GM21619 (cell line): ENCODE measurements around the gene PDP2.
A peak's percentile ranks its signal among the peaks of the same experiment; 100 is the strongest.

Experiments used
- ATAC-seq: cut with Tn5 transposase; IDR thresholded peaks from one replicate; pipeline ENCODE4 v1.9.1; 2021; ENCODE audit not compliant: unreplicated experiment

PDP2 gene

DNA sequence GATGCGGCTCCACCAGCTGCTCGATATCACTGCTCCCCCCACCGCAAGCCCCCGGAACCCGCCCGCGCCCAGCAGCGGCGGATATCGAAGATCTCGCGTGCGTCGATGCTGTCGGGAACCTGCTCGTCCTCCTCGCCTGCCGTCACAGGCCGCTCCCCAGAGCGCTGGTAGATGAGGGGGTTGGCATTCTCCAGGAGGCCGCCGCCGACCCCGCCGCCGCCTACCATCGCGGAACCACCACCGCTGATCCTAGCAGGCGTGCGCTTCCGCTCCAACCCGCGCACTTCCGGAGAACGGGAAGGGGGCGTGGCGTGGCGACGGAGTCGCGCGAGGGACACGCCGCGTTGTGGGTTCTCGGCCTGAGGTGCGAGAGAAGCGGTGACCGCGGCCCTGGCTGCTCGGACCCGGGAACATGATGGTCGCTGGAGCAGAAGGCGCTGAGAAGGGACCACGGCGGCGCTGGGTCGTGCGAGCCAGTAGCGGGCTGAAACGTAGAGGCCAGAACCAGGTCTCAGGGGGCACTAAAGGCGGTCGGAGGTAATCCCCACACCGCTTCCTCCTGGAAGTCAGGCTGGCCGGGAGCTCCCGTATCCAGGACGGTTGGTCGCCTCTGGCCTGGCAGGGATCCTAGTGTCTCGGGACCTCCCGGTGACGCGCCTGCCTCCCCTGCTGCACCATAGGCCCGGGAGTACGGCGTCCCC, 54.0 kb downstream of the PDP2 start, which contains the start of gene CIAO2B:
TSS of gene CIAO2B (minus strand) at position 265 of the 701 bp plus-strand sequence. CDS start at position 227, 38 bp downstream.
- peak; percentile 72 for ATAC-seq

DNA sequence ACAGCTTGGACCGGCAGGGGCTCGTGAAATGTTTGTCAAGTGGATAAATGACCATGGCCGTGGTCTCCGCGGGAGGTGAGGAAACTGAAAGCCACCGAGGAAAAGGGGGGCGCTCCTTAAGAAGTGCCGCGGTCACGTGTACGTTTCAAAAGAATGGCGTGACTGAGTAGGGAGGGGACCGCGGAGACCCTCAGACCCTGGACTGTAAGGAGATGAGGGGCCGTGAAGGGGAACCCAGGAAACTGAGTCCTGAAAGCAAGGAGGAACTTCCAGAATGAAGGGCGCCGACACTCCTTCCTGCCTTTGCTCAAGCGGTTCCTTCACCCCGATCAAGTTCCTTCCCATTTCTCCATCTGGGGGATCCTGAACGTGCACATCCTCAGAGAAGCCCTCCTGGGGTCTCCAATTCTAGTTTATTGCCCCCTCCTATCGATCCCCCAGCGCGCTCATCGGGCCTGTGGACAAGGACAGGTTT, 54.6 kb downstream of the PDP2 start:
- ATAC-seq: peak; percentile 13

- no peak for ATAC-seq
Observed at GRCh38 chr16:66935314-66936011, 55.1 kb downstream of the PDP2 start, which contains the start of gene CES2. Gene CES2, plus strand, starts transcription at chr16:66935516. Its CDS starts 120 bp downstream, at chr16:66935636.

DNA sequence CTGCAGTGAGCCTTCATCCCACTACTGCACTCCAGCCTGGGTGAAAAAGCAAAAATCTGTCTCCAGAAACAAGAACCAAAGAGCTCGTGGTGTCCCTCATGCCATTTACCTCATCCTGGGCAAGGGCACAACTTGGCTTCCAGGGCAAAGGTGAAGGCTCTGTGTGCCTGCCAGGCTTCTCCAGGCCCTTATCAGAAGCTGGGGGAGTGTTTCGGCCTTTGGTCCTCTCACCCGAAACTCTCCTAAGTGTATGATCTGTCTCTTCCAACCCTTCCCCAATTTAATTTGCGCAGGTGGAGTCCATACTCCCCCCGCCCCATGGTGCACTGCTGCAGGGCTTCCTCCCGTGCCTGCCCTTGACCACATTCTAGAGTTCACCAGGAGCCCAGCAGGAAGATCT, 56.1 kb downstream of the PDP2 start:
- no peak for ATAC-seq

GRCh38 chr16:66936889-66937554, 56.7 kb downstream of the PDP2 start:
- no peak for ATAC-seq

- no peak for ATAC-seq
Observed at GRCh38 chr16:66937725-66938337, 57.5 kb downstream of the PDP2 start.

DNA sequence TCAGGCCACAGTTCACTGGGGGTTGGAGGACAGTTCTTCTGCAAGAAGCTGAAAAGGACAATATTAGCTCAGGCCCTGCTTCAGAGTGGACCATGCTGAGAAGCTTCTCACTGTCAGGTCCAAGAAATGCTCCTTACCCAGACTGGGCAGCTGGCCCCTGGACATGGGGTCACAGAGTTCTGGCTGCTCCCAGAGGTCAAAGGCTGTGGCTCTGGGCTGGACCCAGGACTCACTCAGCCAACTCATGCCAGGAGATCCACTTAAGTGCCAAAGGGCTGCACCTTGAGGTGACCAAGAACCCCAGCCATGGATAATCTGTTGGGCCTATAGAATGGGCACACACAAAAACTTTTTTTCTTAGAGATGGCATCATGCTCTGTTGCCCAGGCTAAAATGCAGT, 59.1 kb downstream of the PDP2 start:
- ATAC-seq: no peak

- ATAC-seq: no peak
Observed at GRCh38 chr16:66940236-66940635, 59.9 kb downstream of the PDP2 start.
